Renal cortex interstitium (tissue), 11 donors: ENCODE data around the gene NPHP4. TPM values are rescaled to one million over a fixed set of nuclear protein-coding genes. Genes with fewer than 3 reads are reported as not detected.

Experiments used
- DNase-seq, 11 donors: peaks; one replicate each; pipeline ENCODE4 v3.0.0-alpha.2; 2013; ENCODE audit warnings: low read depth in 9 of 11, low spot score in 4 of 11; ENCODE audit errors: extremely low read depth in 1 of 11
- polyA plus RNA-seq, 3 donors: library from polyadenylated mRNA; unstranded; fragments of 120-200 nt; gene quantifications; one replicate each; pipeline ENCODE4 v1.2.1, GENCODE V29; 2013; ENCODE audit not compliant: insufficient read length in 3 of 3

Gene NPHP4
- polyA plus RNA-seq, 3 donors: 9.1 to 16.6 (median 13.0) TPM

DNA sequence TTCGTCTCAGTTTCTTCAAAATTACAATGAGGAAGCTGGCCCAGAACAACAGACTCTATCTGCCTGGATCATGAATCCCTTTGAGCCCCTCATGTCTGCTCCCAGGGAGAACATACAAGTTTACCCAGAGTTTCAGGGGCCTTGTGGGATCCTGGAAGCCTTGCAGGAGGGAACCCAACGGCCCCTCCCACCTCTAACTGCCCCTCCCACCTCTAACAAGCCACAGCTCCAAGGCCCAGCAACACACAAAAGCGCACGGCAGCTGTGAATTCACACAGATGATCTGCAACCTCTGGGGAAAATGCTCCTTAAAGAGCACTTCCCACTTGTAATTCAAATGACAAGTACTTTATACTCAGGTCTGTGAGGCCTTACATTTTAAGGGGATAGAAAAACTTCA, 113.3 kb downstream of the NPHP4 start:
- no peak for DNase-seq

DNA sequence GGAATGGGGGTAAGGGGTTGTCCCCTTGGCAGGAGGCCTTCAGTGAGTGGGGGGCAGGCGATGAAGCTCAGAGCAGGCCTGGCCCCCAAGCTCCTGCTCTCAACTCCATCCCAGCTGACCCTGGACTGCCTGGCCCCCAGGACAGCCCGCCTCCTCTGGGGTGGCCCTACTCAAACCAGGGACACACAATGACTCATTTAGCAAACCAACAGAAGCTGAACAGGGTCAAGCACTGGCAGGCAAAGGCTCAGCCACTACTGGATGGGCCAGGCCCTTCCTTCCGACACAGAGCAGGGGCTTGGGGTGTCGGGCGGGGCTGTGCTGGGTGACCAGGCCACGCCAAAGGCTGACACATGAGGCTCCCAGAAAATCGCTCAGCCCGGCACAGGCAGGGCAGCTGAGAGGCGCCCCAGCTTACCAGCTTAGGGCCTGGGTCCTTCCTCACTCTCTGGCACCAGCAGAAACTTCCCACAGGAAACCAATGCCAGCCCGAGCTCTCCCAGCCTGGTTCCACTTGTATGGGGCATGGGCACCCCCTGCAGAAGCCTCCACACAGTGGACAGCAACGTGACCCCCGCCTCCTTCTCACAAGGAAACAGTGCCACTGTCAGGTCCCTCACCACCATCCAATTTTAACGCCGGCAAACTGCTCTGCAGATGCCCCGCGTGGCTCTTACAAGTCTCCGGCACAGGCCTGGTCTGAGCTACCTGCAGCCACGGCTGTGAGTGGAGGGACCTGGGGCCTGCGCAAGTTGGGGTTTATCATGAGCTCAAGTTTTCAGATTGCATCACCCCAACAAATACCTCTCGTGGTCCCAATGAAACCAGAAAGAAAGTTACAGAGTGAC, 114.3 kb downstream of the NPHP4 start:
- DNase-seq: no peak

DNA sequence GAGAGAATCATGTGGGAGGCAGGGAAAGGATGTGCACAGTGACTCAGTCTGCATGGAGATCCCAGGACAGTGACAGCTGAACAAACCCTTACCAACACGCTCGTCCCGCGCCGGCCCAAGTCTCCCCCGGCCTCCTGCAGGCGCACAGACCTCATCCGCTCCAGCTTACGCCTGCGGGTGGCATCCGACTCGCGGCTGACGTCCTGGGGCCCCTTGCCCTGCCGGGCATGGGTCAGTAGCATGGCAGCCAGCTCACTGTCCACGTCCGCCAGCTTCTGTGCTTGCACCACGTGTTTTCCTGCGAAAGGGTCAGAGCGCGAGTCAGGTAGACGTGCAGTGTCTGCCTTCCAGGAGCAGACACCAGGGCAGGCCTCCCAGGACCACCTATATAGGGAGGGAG, 115.2 kb downstream of the NPHP4 start:
- DNase-seq: no peak

DNA sequence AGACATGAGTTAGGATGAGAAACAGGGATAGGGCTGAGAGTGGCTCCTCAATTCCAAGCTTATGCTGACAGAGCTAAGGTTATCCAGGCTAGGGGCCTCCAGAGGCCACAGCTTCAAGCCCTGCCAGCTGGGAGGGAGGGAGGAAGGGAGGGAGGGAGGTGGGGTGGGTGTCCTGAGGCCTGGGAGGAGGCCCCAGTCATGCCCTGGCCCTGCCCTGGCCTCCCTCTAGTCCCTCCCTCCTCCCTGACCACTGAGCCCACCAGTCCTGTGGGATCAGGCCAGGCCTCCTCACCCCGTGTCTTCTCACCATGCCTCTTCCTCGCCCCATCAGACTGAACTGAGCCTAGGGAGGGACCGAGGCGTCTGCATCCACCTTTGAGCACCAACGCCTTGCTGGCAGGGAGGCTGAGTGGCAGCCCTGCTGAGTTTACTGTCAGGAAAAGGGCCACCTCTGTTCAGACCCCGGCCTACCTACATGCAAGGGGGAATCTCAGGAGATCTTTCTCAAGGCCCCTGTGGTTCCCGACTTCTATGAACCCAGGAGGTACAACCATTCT, 116.1 kb downstream of the NPHP4 start:
- DNase-seq: no peak

DNA sequence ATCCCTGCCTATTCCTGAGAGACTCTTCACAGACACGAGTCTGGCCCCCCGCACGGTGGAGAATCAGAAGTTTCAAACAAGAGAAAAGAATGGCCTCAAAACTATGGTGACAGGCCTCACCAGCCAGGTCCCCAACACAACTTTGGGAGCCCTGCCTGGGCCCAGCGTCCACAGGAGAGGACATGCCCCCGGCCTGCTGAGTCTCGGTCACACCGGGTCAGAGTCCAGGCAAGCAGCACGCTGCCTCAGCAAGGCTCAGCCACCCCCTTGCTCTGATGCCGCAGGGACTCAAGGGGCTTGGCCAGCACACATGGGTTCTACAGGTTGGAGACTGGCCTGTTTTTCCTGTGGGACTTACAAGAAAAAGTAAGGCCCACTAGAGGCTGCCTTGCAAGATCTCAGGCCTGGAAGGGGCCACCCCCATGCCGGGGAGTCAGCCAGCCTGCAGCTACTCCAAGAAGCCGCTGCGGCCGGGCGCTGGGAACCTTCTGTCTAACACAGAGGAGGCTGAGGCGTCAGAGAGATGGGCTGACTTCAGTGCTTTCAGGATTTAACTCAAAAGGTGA, 116.8 kb downstream of the NPHP4 start:
- no peak for DNase-seq

DNA sequence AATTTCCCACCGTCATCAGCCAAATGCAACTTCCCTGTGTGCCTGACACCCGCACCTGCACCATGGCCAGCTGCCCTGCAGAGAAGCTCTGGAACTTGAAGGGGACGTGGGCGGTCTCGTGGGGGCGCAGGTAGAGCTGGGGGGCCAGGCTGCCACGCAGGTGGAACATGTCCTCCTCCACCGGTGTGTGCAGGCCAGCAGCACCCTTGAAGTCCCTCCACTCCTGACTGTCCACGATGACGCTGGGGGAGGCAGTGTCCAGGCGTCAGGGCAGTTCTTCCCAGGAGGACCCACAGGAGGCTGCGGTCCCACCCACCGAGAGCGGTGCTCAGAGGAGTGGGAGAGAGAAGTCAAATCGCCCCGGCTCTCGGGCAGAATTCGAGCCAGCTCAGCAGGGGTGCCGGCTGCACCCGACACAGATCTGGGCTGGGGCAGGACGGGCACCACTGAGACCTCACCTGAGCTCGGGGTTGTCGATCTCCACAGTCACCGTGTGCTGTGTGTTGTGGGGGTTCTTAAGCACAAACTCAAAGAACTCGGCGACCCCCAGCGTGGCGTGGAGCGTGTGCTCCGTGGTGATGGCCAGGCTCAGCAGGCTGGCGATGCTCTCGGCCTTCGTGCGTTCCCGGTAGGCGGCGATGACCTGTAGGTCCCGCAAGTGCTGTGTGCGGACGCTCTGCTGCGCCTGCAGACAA, 117.7 kb downstream of the NPHP4 start:
- no peak for DNase-seq

DNA sequence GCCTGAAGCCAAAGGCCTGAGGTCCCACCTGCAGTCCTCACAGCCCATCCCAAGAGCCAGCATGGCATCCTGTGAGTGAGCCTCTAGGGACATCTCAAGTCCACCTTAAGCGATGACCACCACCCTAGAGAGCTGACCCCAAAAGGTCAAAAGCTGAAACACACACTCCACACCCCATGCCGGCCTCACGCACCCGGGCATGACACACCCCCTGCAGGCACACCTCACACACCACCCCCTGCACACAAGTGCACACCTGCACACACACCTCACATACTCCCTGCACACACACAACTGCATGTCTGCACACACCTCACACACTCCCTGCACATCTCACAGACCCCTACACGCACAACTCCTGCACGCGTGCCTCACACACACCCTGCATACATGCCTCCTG, 118.7 kb downstream of the NPHP4 start:
- no peak for DNase-seq

DNA sequence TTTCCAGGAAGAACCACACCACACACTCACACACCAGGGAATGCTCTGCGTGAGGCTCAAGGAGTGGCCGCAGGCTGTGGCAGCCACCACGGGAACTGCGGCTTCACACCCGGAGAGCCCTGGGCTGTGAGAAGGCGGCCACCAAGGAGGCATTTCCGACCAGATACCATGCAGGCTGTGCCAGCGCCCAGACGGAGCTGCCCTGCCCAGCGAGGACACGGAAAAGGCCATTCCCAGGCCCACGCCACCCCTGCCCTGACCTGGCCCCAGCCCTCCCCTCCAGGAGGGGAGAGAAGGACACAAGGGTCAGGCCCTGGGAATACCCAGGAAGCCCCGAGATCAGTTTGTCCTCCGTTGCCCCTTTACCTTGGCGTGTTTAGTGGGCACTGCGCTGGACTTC, 119.3 kb downstream of the NPHP4 start:
- no peak for DNase-seq

DNA sequence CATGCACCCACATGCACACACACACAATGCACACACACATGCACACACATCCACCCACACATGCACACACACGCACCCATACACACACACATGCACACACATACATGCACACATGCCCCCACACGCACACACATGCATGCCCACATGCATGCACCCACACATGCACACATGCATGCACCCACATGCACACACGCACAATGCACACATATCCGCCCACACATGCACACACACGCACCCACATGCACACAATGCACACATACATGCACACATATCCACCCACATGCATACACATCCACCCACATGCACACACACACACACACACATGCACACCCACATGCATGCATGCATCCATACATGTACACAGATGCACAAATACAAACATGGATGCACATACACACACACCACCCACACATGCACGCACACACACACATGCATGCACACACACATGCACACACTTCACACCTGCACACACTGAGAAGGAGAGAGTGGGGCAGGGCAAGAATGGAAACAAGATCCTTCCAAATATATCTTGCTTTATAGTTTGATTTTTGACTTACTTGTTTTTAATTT, 123.2 kb downstream of the NPHP4 start:
- no peak for DNase-seq

DNA sequence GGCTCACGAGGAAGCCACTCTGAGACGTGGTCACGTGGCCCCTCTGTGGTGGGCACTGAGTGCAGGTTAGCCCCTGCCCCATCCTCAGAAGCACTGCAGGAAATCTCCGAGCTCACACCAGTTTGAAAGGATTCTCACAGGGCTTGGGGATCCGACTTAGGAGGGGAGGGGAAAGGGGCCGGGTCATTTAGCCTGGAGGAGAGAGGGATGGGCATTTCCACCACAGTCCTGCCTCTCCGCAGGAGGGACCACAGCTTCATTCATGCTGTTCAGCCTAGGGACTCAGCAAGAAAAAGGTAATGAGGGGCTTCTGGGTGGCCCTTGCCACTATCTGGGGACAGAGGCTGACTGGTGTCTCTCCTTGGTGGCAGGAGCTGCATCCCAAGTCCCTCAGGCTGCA, 126.5 kb downstream of the NPHP4 start:
- no peak for DNase-seq

DNA sequence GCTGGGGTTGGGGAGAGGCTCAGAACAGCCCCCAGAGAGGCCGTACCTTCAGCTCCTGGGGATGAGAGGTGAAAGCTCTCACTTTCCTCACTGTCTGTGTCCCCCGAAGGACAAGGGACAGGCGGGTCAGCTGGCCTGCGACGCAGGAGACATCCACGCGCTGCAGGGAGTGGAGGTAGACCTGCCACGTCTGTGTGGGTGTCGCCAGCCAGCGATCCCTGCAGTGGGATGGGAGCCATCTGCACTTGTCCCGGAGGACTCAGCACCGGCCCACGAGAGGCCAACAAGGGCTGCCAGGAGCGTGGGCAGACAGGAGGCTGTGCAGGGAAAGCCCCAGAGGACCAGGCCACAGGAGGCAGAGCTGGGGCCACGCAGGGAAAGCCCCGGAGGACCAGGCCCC, 127.2 kb downstream of the NPHP4 start:
- no peak for DNase-seq

DNA sequence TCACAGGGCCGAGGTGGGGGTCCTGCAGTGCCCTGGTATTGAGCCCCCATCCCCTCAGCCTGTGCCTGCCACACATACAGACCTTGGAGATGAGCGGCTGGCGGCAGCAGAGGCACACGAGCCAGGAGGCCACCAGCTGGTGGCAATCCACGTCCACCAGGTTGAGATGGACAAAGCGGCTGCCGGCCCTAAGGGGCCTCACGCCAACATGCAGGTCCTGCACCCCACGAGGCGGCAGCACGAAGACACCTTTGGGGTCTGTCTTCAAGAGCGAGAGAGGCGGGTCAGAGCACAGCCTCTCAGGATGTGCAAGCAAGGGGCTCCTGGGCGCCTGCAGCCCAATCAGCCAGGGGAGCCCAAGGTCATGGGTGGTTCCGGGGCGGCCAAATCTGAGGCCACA, 128.0 kb downstream of the NPHP4 start:
- no peak for DNase-seq

DNA sequence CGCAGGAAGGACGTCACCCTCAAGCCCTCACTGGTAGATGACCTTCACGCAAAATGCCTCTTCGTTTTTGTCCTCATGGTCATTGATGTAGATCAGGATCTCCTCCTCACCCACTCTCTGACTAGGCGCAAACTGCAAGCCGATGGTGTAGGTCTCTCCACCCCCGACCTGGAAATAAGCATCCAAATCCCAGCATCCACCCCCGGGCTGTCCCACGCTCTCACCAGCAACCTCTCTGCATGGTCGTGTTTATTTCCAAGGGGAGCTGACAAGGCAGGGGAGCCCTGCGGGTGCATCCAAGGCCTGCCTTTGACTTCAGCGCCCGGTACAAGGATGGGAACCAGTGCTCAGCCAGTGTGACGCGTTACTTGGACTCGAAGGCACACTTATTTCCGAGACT, 129.0 kb downstream of the NPHP4 start:
- no peak for DNase-seq

DNA sequence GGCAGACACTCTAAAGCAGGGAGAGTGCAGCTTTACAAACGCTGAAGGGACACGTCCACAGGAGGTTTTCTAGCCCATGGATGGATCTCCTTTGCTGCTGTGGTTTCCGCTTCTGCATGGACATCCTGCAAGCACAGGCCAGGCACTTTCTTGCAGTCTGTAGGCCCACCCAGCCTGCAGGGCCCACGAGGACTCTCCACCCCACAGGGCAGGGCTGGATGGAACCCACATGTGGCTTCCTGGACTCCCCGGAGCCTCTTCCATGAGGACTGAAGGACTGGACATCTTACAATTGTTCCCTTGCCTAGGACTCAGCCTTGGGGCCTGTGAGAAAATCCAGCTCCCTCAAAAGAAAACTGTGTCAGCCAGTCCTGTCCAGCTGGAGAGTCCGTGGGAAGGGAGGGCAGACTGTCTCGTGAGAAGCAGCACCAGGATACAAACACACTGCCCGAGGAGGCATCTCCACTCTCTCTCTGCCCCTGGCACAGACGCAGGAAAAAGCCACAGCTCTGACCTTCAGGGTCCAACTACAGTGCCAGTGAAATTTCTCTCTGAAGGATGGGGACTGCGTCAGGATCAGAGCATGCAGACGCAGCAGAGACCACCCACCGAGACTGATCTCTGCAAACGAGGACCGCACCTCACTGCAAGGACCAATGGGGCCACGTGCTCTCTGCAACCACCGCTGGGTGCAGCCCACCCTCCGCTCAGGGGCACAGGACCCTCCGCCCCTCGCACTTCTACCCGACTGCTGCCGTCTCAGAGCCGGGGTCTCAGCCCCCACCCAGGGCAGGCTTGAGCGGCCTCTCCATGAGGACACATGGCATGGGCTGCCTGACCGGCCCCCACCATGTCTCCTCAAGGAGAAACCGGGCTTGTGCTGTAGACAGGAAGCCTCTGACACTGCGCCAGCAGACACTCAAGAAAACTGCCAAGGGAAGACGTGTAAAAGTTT, 130.1 kb downstream of the NPHP4 start:
- DNase-seq: no peak

DNA sequence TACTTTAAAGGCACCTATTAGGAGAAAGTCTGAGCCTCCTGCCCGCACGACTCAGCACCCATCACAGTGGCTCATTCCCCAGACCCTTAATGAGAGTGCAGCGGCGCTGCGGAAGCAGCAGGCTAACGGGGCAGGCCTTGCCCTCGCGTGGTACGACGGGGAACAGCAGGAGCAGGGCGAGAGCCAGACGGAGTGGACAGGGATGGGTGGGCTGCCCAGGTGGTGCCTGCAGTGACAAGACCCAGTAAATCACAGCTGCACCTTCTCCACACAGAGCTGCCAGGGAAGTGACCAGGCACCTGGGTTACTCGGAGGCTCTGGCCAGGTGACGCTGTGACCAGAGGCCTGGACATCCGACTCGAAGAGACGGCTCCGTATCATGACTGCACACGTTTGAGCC, 131.9 kb downstream of the NPHP4 start:
- DNase-seq: no peak

DNA sequence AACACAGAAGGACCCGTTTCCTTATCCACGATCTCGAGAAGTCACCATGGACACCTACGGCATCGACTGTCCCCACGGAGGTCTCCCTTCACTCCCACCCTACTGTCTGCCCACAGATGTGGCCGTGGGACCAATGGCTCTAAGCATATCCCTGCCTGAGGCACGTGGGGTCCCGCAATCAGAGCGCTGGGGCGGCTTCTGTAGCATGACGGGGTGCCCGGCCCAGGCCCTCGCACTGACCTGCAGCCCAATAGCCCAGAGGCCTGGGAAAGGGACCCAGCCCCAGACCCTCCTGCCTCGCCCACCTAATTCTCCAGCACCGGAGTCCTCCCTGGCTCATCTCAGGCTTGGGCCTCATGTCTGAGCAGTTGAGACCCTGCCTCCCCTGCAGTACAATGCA, 132.5 kb downstream of the NPHP4 start:
- no peak for DNase-seq

DNA sequence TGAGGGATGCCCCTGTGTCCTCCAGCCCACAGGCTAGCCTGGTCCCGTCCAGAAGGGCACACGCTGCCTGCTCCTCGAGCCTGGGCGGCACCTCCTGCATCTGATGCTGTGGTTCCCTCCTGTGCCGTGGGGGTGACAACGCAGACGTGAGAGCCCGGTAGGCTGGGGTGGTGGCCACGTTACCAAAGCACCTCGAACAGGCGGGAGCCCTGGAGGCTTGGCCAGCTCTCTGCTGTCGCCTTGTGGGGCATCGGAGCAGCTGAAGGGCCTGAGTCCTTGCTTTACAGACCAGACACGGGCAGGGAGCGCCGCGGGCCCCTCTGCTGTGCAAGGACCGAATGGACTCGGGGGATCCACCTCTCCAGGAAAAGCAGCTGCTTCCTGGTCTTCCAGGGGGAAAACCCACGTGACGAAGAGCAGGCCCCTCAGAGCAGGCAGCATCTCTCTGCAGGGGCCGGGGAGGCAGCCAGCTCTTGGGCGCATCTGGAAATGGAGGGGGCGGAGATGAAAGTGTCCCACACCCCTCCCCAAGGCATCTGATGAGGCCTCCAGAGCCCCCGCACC, 133.3 kb downstream of the NPHP4 start:
- no peak for DNase-seq

DNA sequence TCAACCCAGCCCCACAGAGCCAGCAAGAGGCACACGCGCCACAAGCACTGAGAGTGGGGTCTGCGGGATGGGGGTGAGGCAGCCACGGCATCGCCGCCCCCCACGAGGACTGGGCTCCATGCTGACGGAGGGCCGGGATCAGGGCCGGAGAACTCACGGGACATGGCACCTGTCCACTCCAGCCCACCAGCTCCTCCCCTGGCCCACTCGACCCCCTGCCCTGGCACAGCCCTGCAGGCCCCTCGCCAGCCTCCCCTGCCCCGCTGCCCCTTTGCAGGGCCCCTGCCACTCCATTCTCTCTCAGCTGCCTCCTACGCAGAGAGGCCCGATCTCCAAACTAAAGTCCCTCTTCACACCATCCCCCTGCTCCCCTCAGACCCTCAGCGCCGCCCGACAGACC, 134.0 kb downstream of the NPHP4 start:
- no peak for DNase-seq
